Activated naive CD4-positive, alpha-beta T cell treated with anti-CD3 and anti-CD28 coated beads, Interleukin-2, amount 50 U/mL, for 16 hours (primary cell): Measurements from ENCODE around the gene LRRC75A.
"Not testable (repeated sequence)": the region's sequence is repeated elsewhere in the genome, so short reads cannot be mapped to it uniquely, and the experiment has no call there.

ENCODE experiments used
- DNase-seq: peaks from one replicate; pipeline ENCODE4 v3.0.0-alpha.2; 2020

The LRRC75A gene

GRCh38 chr17:16395887-16396286 is 96.1 kb downstream of the LRRC75A start:
- not testable (repeated sequence) for DNase-seq

- not testable (repeated sequence) for DNase-seq
Observed at GRCh38 chr17:16392491-16392890, 99.5 kb downstream of the LRRC75A start.
